B cell (primary cell): ENCODE data around the gene HMGB2.

Experiments used
- CTCF ChIP-seq: fragments of 200-600 bp; IDR thresholded peaks from one replicate; pipeline ENCODE4 v1.8.0; 2022; ENCODE audit warnings: antibody characterized with exemption, mild to moderate bottlenecking
- EZH2 ChIP-seq: IDR thresholded peaks from 2 replicates; pipeline ENCODE4 v1.6.1; 2012; ENCODE audit warnings: borderline replicate concordance, low read depth, mild to moderate bottlenecking, moderate library complexity, low read length; ENCODE audit not compliant: insufficient read depth, poor library complexity, severe bottlenecking

GRCh38 chr4:173362666-173363065 is 28.5 kb upstream of the HMGB2 start:
- TF ChIP-seq CTCF (no peak), EZH2 (no peak)
